ENCODE measurements around the gene FOXP4.

Gene FOXP4

DNA sequence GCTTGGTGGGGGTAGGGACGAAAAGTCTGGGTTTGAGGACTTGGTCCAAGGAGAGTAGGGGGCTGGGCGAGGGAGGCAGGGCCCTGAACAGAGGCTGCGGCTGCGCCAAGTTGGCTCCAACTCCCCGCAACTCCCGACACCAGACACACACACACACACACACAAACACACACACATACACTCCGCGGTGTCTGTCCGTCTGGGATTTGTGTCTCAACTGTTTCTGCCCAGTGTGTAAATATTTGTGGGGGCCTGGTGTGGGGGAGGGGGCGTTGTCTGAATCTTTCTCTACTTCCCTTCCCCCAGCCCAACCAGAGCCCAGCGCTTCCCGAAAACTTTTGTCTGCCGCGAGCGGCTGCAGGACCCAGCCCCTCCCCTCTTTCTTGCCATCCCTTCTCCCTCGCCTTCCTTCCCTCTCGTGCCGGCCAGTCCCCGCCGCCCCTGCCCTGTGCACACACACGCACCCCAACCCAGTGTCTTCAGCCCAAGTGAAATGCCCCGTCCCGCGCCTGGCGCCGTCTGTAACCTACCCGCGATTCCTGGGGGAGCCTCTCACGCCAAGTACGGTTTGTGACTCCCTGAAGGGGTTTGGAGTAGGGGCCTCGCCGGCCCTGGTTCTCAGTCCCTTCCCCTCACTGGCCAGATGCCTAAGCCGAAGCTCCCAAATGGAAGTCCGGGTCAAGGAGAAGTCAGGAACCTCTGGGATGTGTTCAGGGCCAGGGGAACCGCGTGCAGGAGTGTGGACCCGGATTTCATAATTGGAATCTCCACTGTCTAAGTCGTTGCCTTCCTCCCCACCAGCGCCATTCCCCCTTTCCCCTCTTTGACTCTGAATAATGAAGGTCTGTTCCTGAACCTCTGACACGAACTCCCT is 93.0 kb downstream of the FOXP4 start:
- H3K4me2 ChIP-seq (ENCODE audit: low read length) = no peak overlapping the region
- H3K4me3 ChIP-seq (ENCODE audit: low read depth, low read length) = peak overlapping the region; percentile 16
- H3K9ac ChIP-seq = no peak overlapping the region
- peak overlapping the region; percentile 66 for H2AFZ ChIP-seq
- H3K4me1 ChIP-seq = peaks cover 7% of the 10 kb centered on the region
- H3K79me2 ChIP-seq = no peaks in the 10 kb centered on the region
- TF ChIP-seq, protein P1, sequence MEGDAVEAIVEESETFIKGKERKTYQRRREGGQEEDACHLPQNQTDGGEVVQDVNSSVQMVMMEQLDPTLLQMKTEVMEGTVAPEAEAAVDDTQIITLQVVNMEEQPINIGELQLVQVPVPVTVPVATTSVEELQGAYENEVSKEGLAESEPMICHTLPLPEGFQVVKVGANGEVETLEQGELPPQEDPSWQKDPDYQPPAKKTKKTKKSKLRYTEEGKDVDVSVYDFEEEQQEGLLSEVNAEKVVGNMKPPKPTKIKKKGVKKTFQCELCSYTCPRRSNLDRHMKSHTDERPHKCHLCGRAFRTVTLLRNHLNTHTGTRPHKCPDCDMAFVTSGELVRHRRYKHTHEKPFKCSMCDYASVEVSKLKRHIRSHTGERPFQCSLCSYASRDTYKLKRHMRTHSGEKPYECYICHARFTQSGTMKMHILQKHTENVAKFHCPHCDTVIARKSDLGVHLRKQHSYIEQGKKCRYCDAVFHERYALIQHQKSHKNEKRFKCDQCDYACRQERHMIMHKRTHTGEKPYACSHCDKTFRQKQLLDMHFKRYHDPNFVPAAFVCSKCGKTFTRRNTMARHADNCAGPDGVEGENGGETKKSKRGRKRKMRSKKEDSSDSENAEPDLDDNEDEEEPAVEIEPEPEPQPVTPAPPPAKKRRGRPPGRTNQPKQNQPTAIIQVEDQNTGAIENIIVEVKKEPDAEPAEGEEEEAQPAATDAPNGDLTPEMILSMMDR (IDR thresholded peaks at IDR 0.05) = no peak
- no peaks in the 10 kb centered on the region for H3K9me3 ChIP-seq (ENCODE audit: control insufficient read depth, low read length)
- no peak overlapping the region for H3K27ac ChIP-seq
- no peaks in the 10 kb centered on the region for H3K36me3 ChIP-seq (ENCODE audit: control insufficient read depth, insufficient read depth, low read length)
- H3K27me3 ChIP-seq (ENCODE audit: control insufficient read depth, insufficient read depth, low read length) = no peaks in the 10 kb centered on the region

DNA sequence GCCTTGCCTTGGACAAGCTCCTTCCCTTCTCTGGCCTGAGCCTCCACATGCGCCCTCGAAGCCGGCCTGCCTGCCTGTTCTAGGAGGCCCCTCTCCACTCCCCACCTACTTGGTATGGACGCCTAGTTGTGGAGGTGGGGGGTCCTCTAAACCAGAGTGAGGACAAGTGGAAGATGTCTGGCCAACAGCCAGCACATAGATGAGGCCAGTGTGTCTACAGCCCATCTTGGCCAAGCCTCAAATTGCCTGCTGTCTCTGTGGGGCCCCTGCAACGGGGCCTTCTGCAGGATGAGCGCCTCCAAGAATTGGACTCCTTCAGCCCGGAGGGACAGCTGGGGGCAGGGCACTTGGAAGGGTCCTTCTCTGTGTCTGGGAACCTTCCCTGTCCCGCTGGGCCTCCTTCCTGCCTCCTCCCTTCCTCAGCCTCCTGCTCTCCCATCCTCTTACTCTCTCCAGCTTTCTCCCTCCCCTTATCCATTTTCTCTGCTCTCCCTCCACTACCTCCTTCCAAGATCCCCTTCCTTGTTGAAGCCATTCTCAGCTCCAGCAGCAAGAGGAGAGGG is 93.7 kb downstream of the FOXP4 start:
- Histone ChIP-seq H3K4me2 (ENCODE audit: low read length) (no peak overlapping the region), H3K27me3 (ENCODE audit: control insufficient read depth, insufficient read depth, low read length) (no peaks in the 10 kb centered on the region), H3K9me3 (ENCODE audit: control insufficient read depth, low read length) (no peaks in the 10 kb centered on the region), H3K27ac (no peak overlapping the region), H2AFZ (no peak overlapping the region), H3K9ac (no peak overlapping the region), H3K4me1 (peaks cover 7% of the 10 kb centered on the region), H3K4me3 (ENCODE audit: low read depth, low read length) (no peak overlapping the region), H3K36me3 (ENCODE audit: control insufficient read depth, insufficient read depth, low read length) (no peaks in the 10 kb centered on the region), H3K79me2 (no peaks in the 10 kb centered on the region)
- TF ChIP-seq, protein P1 (IDR thresholded peaks at IDR 0.05) = no peak

DNA sequence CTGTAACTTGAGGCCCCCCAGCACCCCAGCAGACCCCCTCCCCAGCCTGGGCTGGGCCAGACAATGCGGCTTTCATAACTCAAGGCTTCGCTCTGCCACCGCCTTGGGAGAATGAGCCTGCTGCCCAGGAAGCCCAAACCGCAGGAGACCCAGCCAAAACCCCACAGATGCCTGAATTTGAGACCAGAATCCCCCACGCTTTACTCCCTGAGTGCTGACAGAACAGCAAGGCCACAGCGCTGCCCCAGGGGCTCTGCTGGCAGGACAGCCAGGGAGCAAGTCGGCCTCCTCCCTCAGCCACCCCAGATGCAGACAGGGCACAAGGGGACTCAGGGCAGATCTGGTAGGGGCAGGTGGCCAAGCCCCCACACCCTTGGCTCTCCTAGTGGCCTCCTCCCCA is 94.2 kb downstream of the FOXP4 start:
- H3K4me1 ChIP-seq = peaks cover 7% of the 10 kb centered on the region

DNA sequence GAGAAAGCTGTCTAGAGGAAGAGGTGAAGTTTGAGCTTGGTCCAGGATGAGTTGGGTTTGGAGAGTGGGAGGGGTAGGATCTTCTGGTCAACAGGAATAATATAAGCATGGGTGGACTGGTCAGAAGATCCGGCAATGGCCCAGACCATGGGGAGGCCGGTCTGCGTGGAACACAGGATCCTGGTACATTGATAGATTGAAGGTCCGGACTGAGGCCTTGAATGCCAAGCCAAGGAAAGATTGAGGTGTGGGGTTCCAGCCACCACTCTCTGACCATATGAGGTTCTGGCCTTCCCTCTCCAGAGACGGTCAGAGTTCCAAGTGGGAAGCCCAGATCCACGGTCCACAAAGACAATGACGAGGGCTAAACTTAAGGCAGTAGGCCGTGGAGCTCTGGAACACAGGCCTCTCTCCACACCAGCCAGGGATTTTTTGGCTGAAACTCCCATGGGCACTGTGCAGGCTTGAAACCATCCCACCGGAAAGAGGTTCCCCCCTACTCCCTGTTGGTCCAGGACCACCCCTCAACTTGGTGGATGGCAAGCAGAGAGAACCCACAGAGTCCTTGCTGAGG is 95.3 kb downstream of the FOXP4 start:
- H3K9ac ChIP-seq = no peak overlapping the region
- no peaks in the 10 kb centered on the region for H3K36me3 ChIP-seq (ENCODE audit: control insufficient read depth, insufficient read depth, low read length)
- no peak overlapping the region for H3K4me3 ChIP-seq (ENCODE audit: low read depth, low read length)
- H3K9me3 ChIP-seq (ENCODE audit: control insufficient read depth, low read length) = no peaks in the 10 kb centered on the region
- TF ChIP-seq, protein P1 (IDR thresholded peaks at IDR 0.05) = no peak
- H3K4me1 ChIP-seq = peaks cover 9% of the 10 kb centered on the region
- H3K27me3 ChIP-seq (ENCODE audit: control insufficient read depth, insufficient read depth, low read length) = no peaks in the 10 kb centered on the region
- H3K4me2 ChIP-seq (ENCODE audit: low read length) = no peak overlapping the region
- no peak overlapping the region for H2AFZ ChIP-seq
- H3K79me2 ChIP-seq = no peaks in the 10 kb centered on the region
- no peak overlapping the region for H3K27ac ChIP-seq

More for the DNA sequence above, 94.2 kb downstream of the FOXP4 start:
- Histone ChIP-seq H3K9me3 (ENCODE audit: control insufficient read depth, low read length) (no peaks in the 10 kb centered on the region), H3K27me3 (ENCODE audit: control insufficient read depth, insufficient read depth, low read length) (no peaks in the 10 kb centered on the region), H3K36me3 (ENCODE audit: control insufficient read depth, insufficient read depth, low read length) (no peaks in the 10 kb centered on the region), H3K4me2 (ENCODE audit: low read length) (no peak overlapping the region), H3K79me2 (no peaks in the 10 kb centered on the region), H3K27ac (no peak overlapping the region), H3K9ac (no peak overlapping the region), H3K4me3 (ENCODE audit: low read depth, low read length) (no peak overlapping the region), H2AFZ (no peak overlapping the region)
- TF ChIP-seq, protein P1 (IDR thresholded peaks at IDR 0.05) = no peak

All from parathyroid adenoma (tissue), 2 donors.